Measurements from ENCODE around the gene TMEM108. TPM values are rescaled to one million over a fixed set of nuclear protein-coding genes. Genes with fewer than 3 reads are reported as not detected.

TMEM108 gene
- total and polyA plus RNA-seq, 12 donors, result 0.40 to 4.0 (median 1.5) TPM

DNA sequence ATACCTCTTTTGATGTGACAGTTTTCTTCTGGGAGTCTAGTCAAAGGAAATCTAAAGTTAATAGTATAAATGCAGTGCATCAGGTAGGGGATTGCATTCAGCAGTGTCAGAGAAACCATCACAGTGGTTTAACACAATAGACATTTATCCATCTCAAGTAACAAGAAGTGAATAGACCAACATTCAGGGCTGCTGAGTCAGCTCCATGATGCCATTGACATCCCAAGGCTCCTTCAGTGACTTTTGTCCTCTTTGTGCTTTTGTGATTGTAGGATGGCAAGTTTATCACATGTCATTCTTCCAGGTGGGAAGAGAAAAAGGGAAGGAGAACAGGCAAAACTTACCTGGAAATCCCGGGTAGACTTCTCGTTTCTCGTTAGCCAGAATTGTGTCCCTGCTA, 158.3 kb downstream of the TMEM108 start:
- intact Hi-C loops (cut with DNase I), result no loop called here
- Histone ChIP-seq H3K36me3 (no peaks in the 10 kb centered on the region), H3K4me1 (peaks cover 0 to 16% (median 6%) of the 10 kb centered on the region in 9 donors), H3K9me3 (peaks cover 0 to 21% (median 0%) of the 10 kb centered on the region in 11 donors), H3K27me3 (no peaks in the 10 kb centered on the region), H3K4me3 (no peak overlapping the region), H3K27ac (no peak overlapping the region)
- TF ChIP-seq, protein P1, sequence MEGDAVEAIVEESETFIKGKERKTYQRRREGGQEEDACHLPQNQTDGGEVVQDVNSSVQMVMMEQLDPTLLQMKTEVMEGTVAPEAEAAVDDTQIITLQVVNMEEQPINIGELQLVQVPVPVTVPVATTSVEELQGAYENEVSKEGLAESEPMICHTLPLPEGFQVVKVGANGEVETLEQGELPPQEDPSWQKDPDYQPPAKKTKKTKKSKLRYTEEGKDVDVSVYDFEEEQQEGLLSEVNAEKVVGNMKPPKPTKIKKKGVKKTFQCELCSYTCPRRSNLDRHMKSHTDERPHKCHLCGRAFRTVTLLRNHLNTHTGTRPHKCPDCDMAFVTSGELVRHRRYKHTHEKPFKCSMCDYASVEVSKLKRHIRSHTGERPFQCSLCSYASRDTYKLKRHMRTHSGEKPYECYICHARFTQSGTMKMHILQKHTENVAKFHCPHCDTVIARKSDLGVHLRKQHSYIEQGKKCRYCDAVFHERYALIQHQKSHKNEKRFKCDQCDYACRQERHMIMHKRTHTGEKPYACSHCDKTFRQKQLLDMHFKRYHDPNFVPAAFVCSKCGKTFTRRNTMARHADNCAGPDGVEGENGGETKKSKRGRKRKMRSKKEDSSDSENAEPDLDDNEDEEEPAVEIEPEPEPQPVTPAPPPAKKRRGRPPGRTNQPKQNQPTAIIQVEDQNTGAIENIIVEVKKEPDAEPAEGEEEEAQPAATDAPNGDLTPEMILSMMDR (IDR thresholded peaks at IDR 0.05), result no peak
- ATAC-seq (no peak), DNase-seq (no peak)
- 93 to 96% methylated on average over 3 of the region's 3 CpGs for WGBS, 2 donors

DNA sequence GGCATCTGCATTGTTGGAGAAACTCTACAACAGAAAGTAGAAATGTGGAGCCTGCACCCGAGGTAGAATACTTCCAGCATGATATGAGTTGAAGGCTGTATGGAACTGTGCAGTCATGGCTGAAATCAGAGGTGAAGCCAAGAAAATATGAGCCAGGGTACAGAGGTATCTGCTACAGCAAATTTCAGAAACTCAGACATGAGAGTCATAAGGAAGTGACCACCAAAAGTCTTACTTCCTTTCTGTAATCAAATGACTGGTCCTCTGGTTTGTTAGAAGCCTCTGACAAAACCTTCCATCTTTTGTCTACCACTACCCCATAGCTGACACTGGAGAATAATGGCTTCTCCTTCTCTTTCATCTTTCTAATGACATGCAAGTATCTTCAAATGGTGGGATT, 159.4 kb downstream of the TMEM108 start:
- no peaks in the 10 kb centered on the region for H3K27me3 ChIP-seq
- 85 to 86% methylated on average over 1 of the region's 1 CpG for WGBS, 2 donors
- intact Hi-C loops (cut with DNase I), result no loop called here

DNA sequence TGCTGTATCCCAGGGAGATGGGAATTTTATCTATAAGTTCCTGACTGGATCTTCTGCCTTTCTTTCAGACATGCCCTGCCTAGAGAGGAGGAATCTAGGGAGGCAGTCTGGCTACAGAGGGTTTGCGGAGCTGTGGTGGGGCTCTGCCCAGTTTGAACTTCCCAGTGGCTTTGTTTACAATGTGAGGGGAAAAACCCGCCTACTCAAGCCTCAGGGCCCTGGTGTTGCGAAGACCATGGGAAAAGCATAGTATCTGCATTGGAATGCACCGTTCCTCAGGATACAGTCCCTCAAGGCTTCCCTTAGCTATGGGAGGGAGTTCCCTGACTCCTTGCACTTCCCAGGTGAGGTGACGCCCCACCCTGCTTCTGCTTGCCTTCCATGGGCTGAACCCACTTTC, 168.7 kb downstream of the TMEM108 start:
- DNase-seq, result no peak
- WGBS, 2 donors, result 66 to 69% methylated on average over 5 of the region's 5 CpGs
- intact Hi-C loops (cut with DNase I), result no loop called here
- no peak for ATAC-seq
- H3K9me3 ChIP-seq, result peaks cover 0 to 17% (median 0%) of the 10 kb centered on the region in 11 donors
- H3K4me1 ChIP-seq, result peaks cover 0 to 22% (median 8%) of the 10 kb centered on the region in 9 donors
- no peaks in the 10 kb centered on the region for H3K36me3 ChIP-seq
- TF ChIP-seq, protein P1 (IDR thresholded peaks at IDR 0.05), result no peak
- H3K4me3 ChIP-seq, result no peak overlapping the region
- no peaks in the 10 kb centered on the region for H3K27me3 ChIP-seq
- H3K27ac ChIP-seq, result no peak overlapping the region

More for the DNA sequence above, 159.4 kb downstream of the TMEM108 start:
- no peak for ATAC-seq
- TF ChIP-seq, protein P1 (IDR thresholded peaks at IDR 0.05), result no peak
- DNase-seq, result no peak
- Histone ChIP-seq H3K4me1 (peaks cover 0 to 5% (median 0%) of the 10 kb centered on the region in 9 donors), H3K9me3 (peaks cover 0 to 24% (median 0%) of the 10 kb centered on the region in 11 donors), H3K36me3 (no peaks in the 10 kb centered on the region), H3K27ac (no peak overlapping the region), H3K4me3 (no peak overlapping the region)

DNA sequence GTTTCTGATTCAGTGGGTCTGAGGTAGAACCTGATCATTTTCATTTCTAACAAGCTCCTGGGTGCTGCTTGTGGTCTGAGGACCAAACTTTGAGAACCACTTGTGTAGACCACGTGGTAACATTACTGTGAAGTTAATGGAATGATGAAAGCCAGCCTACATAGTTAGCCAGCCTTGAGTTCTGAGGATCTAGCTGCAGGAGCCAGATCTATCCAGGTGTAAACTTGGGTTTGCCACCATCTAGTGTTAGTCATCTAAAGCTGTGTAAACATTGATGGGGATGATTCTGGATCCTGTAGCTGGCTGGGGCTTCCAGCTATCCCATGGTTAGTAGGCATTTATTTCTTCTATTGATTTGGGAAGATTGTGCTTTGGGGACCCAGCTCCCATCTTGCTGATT, 170.0 kb downstream of the TMEM108 start:
- ATAC-seq, result no peak
- TF ChIP-seq, protein P1 (IDR thresholded peaks at IDR 0.05), result no peak
- peaks cover 0 to 25% (median 8%) of the 10 kb centered on the region in 9 donors for H3K4me1 ChIP-seq
- intact Hi-C loops (cut with DNase I), result no loop called here
- peaks cover 0 to 11% (median 0%) of the 10 kb centered on the region in 11 donors for H3K9me3 ChIP-seq
- H3K27me3 ChIP-seq, result no peaks in the 10 kb centered on the region
- H3K36me3 ChIP-seq, result no peaks in the 10 kb centered on the region
- no peak overlapping the region for H3K27ac ChIP-seq
- no peak for DNase-seq
- WGBS, 2 donors, result 70 to 84% methylated on average over 1 of the region's 1 CpG
- no peak overlapping the region for H3K4me3 ChIP-seq
